DMS53 (cell line): ENCODE data around the gene STX8.
A peak's percentile ranks its signal among the peaks of the same experiment; 100 is the strongest.

Experiments
- DNase-seq: peaks from one replicate; lab custom pipeline; 2025; lab: John Stamatoyannopoulos, UW

STX8 gene

GRCh38 chr17:9554715-9555114 lies 20.9 kb downstream of the STX8 start:
- DNase-seq: peak; percentile 88

GRCh38 chr17:9553596-9553995 lies 22.0 kb downstream of the STX8 start:
- no peak for DNase-seq

- DNase-seq: no peak
Observed at GRCh38 chr17:9553181-9553580, 22.4 kb downstream of the STX8 start.

GRCh38 chr17:9549215-9549614 lies 26.4 kb downstream of the STX8 start:
- DNase-seq: no peak

- DNase-seq: no peak
Observed at GRCh38 chr17:9544221-9544620, 31.4 kb downstream of the STX8 start.

GRCh38 chr17:9541718-9542117 lies 33.9 kb downstream of the STX8 start:
- no peak for DNase-seq

GRCh38 chr17:9538626-9539025 lies 37.0 kb downstream of the STX8 start:
- no peak for DNase-seq

GRCh38 chr17:9537177-9537776 lies 38.3 kb downstream of the STX8 start:
- DNase-seq: peak; percentile 22

- no peak for DNase-seq
Observed at GRCh38 chr17:9536061-9536460, 39.6 kb downstream of the STX8 start.

GRCh38 chr17:9533441-9533840 lies 42.2 kb downstream of the STX8 start:
- DNase-seq: no peak

- no peak for DNase-seq
Observed at GRCh38 chr17:9532715-9533114, 42.9 kb downstream of the STX8 start.

GRCh38 chr17:9531034-9531433 lies 44.6 kb downstream of the STX8 start:
- no peak for DNase-seq

GRCh38 chr17:9529033-9529700 lies 46.5 kb downstream of the STX8 start:
- DNase-seq: peak; percentile 47

GRCh38 chr17:9527788-9528187 lies 47.8 kb downstream of the STX8 start:
- no peak for DNase-seq

- DNase-seq: peak; percentile 76
Observed at GRCh38 chr17:9522074-9522473, 53.5 kb downstream of the STX8 start.

- DNase-seq: no peak
Observed at GRCh38 chr17:9521062-9521461, 54.6 kb downstream of the STX8 start.

GRCh38 chr17:9520649-9521048 lies 55.0 kb downstream of the STX8 start:
- DNase-seq: no peak

GRCh38 chr17:9519583-9520272 lies 55.9 kb downstream of the STX8 start:
- no peak for DNase-seq

GRCh38 chr17:9517396-9517795 lies 58.2 kb downstream of the STX8 start:
- DNase-seq: no peak

GRCh38 chr17:9513266-9513665 lies 62.4 kb downstream of the STX8 start:
- DNase-seq: no peak

GRCh38 chr17:9512323-9513168 lies 63.1 kb downstream of the STX8 start:
- peak; percentile 67 for DNase-seq

GRCh38 chr17:9509236-9509816 lies 66.3 kb downstream of the STX8 start:
- no peak for DNase-seq
